Suprapubic skin (tissue), 4 donors: ENCODE data around the gene NPB.

Experiments used
- EP300 ChIP-seq: sonication (generic); formaldehyde crosslinking; IDR thresholded peaks from one replicate; pipeline ENCODE4 v1.6.1; 2017; ENCODE audit warnings: antibody characterized with exemption
- POLR2A ChIP-seq, 2 donors: fragments of 450-650 bp; IDR thresholded peaks; one replicate each; pipeline ENCODE4 v1.6.1; 2017; ENCODE audit warnings: antibody characterized with exemption in 2 of 2, mild to moderate bottlenecking in 2 of 2, moderate library complexity in 2 of 2
- POLR2AphosphoS5 ChIP-seq, 3 donors: sonication (generic); formaldehyde crosslinking; IDR thresholded peaks; one replicate each; pipeline ENCODE4 v1.6.1; 2017; ENCODE audit warnings: antibody characterized with exemption in 3 of 3
- TF ChIP-seq, protein P1 (sequence below), 2 donors: fragments of 200-600 bp in 1 of 2; fragments of 450-650 bp in 1 of 2; sonication (generic) in 1 of 2; IDR thresholded peaks; one replicate each; pipeline ENCODE4 v1.5.1; 2016 to 2019; ENCODE audit warnings: antibody characterized with exemption in 2 of 2, mild to moderate bottlenecking in 1 of 2, moderate library complexity in 1 of 2

- TF ChIP-seq, protein P1, sequence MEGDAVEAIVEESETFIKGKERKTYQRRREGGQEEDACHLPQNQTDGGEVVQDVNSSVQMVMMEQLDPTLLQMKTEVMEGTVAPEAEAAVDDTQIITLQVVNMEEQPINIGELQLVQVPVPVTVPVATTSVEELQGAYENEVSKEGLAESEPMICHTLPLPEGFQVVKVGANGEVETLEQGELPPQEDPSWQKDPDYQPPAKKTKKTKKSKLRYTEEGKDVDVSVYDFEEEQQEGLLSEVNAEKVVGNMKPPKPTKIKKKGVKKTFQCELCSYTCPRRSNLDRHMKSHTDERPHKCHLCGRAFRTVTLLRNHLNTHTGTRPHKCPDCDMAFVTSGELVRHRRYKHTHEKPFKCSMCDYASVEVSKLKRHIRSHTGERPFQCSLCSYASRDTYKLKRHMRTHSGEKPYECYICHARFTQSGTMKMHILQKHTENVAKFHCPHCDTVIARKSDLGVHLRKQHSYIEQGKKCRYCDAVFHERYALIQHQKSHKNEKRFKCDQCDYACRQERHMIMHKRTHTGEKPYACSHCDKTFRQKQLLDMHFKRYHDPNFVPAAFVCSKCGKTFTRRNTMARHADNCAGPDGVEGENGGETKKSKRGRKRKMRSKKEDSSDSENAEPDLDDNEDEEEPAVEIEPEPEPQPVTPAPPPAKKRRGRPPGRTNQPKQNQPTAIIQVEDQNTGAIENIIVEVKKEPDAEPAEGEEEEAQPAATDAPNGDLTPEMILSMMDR (IDR thresholded peaks at IDR 0.05) = no peak
- TF ChIP-seq POLR2A (IDR thresholded peaks at IDR 0.05) (no peak), EP300 (no peak), POLR2AphosphoS5 (IDR thresholded peaks at IDR 0.05) (no peak)
Observed at GRCh38 chr17:81867991-81868673, 33.9 kb upstream of the NPB start.
